B cell (primary cell): ENCODE results near the gene AAR2.

ENCODE experiments used
- EZH2 ChIP-seq: IDR thresholded peaks from 2 replicates; pipeline ENCODE4 v1.6.1; 2012; ENCODE audit warnings: borderline replicate concordance, low read depth, mild to moderate bottlenecking, moderate library complexity, low read length; ENCODE audit not compliant: insufficient read depth, poor library complexity, severe bottlenecking
- TF ChIP-seq, protein P1 (sequence below): fragments of 200-600 bp; IDR thresholded peaks from one replicate; pipeline ENCODE4 v1.8.0; 2022; ENCODE audit warnings: antibody characterized with exemption, mild to moderate bottlenecking

DNA sequence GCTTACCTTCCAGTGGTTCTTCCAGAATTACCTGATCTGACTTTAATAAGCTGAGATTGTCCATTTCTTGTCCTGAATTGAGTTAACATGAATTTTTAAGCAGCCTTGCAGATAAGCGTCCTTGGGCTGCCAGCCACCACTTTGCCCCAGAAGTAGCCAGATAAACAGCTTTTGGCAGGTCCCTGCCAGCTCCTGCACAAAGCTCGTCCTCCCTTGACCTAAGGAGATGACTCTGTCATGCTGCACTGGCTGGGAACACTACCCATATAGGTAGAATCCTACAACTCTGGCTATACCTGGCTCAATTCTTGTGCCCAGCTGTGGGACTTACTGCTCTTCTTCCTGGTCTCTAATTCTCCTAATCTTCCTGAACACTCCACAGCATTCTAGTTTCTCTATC is 39.6 kb upstream of the AAR2 start:
- TF ChIP-seq, protein P1, sequence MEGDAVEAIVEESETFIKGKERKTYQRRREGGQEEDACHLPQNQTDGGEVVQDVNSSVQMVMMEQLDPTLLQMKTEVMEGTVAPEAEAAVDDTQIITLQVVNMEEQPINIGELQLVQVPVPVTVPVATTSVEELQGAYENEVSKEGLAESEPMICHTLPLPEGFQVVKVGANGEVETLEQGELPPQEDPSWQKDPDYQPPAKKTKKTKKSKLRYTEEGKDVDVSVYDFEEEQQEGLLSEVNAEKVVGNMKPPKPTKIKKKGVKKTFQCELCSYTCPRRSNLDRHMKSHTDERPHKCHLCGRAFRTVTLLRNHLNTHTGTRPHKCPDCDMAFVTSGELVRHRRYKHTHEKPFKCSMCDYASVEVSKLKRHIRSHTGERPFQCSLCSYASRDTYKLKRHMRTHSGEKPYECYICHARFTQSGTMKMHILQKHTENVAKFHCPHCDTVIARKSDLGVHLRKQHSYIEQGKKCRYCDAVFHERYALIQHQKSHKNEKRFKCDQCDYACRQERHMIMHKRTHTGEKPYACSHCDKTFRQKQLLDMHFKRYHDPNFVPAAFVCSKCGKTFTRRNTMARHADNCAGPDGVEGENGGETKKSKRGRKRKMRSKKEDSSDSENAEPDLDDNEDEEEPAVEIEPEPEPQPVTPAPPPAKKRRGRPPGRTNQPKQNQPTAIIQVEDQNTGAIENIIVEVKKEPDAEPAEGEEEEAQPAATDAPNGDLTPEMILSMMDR: no peak
- no peak for TF ChIP-seq EZH2
